ENCODE data around the gene HTT. TPM values are rescaled to one million over a fixed set of nuclear protein-coding genes. Genes with fewer than 3 reads are reported as not detected.

The HTT gene
- total and polyA plus RNA-seq, 9 of the 15 experiments (the other 6 are each of a cell fraction or from before 2014, with no cell fraction given), result 0.66 to 31.6 (median 14.7) TPM

- TF ChIP-seq NFATC3 (IDR thresholded peaks at IDR 0.05) (no peak), ZNF740 (CRISPR knock-in tag; IDR thresholded peaks at IDR 0.05) (no peak), ZNF740 (tag; IDR thresholded peaks at IDR 0.05) (no peak), SP1 (CRISPR knock-in tag; IDR thresholded peaks at IDR 0.05) (no peak), ZC3H11A (IDR thresholded peaks at IDR 0.05; ENCODE audit: low read depth, low read length) (no peak), CHCHD3 (CRISPR knock-in tag; IDR thresholded peaks at IDR 0.05) (no peak), MAFK (IDR thresholded peaks at IDR 0.05; ENCODE audit: low read length) (no peak), ARID4B (CRISPR knock-in tag; IDR thresholded peaks at IDR 0.05) (no peak), E4F1 (CRISPR knock-in tag; IDR thresholded peaks at IDR 0.05; ENCODE audit: borderline replicate concordance) (no peak)
Observed at GRCh38 chr4:3225071-3225850, 150.8 kb downstream of the HTT start (continued).
